NCI-H1436 treated with DMSO at 0.1 percent for 48 hours (cell line): ENCODE data around the gene NINJ2.

Experiments
- DNase-seq: peaks from one replicate; lab custom pipeline; 2025; lab: John Stamatoyannopoulos, UW

Gene NINJ2

GRCh38 chr12:673849-674248 lies 10.6 kb upstream of the NINJ2 start:
- no peak for DNase-seq

GRCh38 chr12:669576-669945 lies 6.3 kb upstream of the NINJ2 start:
- DNase-seq = no peak

GRCh38 chr12:668090-668481 lies 4.8 kb upstream of the NINJ2 start:
- DNase-seq = no peak

GRCh38 chr12:666766-667308 lies 3.6 kb upstream of the NINJ2 start:
- no peak for DNase-seq

- no peak for DNase-seq
Observed at GRCh38 chr12:666066-666465, 2.8 kb upstream of the NINJ2 start.

- DNase-seq = no peak
Observed at GRCh38 chr12:664779-665092, 1.5 kb upstream of the NINJ2 start.

GRCh38 chr12:664075-664778 lies 982 bp upstream of the NINJ2 start:
- no peak for DNase-seq

GRCh38 chr12:662566-663292 lies 516 bp downstream of the NINJ2 start:
- no peak for DNase-seq

GRCh38 chr12:661720-662486 lies 1.3 kb downstream of the NINJ2 start:
- no peak for DNase-seq

- no peak for DNase-seq
Observed at GRCh38 chr12:659090-659683, 4.1 kb downstream of the NINJ2 start.

- no peak for DNase-seq
Observed at GRCh38 chr12:650983-651382, 12.3 kb downstream of the NINJ2 start.

- DNase-seq = no peak
Observed at GRCh38 chr12:647385-648085, 15.7 kb downstream of the NINJ2 start.

GRCh38 chr12:646442-647384 lies 16.5 kb downstream of the NINJ2 start:
- DNase-seq = no peak

- DNase-seq = no peak
Observed at GRCh38 chr12:645563-646071, 17.6 kb downstream of the NINJ2 start.

- no peak for DNase-seq
Observed at GRCh38 chr12:644818-645552, 18.3 kb downstream of the NINJ2 start.

GRCh38 chr12:644303-644639 lies 19.0 kb downstream of the NINJ2 start:
- DNase-seq = no peak

GRCh38 chr12:643475-644302 lies 19.6 kb downstream of the NINJ2 start:
- DNase-seq = no peak

GRCh38 chr12:642633-643474 lies 20.4 kb downstream of the NINJ2 start:
- DNase-seq = no peak
